Measurements from ENCODE around the gene CUBN.

The CUBN gene

DNA sequence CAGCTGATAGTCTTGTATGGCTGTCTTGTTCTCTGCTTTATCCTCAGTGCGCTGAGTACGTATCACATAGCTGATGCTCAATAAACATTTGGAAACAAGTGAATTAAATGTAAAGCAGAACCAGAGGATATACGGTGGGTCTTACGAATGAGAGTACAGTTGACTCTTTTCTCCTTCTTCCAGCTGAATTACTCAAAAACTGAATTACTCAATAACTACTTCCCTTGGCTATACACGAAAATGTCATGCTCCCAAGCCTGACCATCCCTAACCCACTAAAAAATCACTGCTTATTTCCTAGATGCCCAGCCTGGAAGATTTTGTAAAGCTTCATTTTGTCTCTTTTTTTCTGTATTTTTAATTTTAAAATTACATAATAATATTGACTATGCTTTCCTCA lies 309.2 kb downstream of the CUBN start:
- DNase-seq (ENCODE audit: low spot score): no peak

DNA sequence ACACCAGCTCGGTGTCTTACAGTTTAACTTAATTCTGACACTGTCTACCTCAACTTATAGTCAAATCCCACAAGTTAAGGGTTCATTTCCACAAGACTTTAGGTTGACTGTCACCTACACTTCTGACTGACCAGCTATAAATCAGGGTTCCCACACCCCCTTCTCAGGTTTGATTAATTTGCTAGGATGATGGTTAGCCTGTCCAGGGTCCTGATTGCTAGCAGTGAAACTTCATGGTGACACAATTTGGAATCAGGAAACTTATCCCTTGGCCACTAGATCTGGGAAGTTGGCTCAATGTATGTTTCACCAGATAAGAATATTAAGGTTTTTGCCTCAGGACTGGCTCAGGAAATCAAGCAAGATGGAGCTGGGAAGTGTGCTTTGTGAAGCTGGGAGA lies 309.6 kb downstream of the CUBN start:
- DNase-seq (ENCODE audit: low spot score): no peak

DNA sequence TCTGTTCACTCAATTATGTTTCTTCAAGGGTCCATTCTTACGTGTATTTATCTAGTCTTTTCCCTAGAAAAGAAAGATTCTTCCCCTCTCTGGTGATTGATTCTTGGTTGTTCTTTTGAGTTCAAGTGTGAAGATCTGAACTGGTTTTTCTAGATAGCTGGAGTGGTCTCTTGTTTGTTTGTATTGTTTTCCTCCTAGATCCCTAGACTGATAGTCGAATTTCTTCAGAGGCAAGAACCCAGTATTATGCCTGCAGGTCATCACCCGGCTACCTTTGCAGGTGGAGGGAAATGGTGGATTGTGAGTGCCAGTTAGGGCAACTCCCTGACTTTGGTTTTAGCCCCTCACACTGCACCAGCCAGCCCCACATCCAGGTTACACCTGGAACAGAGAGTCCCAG lies 310.2 kb downstream of the CUBN start:
- DNase-seq (ENCODE audit: low spot score): no peak

DNA sequence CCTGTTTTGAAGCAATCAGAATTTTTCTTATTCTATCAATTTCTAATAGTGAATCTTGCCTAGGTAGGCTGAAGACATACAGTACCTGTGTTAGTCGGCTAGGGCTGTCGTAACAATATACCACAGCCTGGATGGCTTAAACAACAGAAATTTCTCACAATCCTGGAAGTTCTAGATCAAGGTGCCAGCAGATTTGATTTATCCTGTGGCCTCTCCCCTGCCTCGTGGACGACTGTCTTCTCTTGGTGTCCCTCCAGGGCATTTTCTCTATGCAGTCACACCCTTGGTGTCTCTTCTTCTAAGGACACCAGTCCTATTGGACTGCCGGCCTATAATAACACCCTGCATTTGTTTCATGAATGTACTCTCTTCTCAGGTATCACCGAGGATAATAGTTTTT lies 310.6 kb downstream of the CUBN start:
- DNase-seq (ENCODE audit: low spot score): no peak

DNA sequence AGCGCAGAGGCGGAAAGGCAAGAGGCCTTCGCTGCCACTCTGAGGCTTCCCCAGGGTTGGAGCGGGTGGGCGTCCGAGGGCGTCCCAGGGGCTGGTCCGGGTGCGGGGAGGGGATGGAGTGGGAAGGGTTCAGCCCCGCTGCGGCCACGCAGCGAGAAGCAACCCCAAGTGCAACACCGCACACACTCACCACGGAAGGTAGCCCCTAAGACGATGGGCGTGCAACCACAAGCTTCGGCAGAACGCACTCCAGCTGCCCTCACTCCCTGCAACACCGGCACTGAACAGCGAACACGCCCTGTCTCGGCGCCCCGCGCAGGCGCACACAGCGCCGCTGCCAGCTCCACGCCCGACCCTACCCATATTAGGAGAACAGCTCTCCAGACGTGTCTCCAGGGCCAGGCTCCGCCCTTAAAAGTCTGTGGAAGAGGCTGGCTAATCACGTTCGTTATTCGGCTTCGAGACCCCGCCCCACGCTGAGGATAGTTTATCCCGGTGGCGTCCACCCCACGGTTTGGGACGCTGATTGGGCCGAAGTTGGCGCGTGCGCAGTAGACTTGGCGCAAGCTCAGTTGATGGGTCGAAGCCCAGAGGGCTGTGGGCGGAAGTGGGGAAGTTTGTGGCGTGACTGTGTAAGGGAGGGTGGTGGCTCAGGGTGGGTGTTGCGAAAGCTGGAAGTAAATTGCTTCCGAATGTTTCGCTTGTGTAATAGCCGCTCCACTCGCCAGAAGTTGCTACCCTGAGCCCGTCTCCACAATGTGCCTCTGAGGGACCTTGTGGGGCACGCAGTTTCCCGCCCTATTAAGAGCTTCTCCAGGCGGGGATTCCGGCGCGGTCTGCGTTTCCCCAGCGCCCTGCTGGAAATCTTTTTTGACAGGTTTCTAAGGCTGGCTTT lies 312.2 kb downstream of the CUBN start, which contains the start of gene RSU1:
Gene RSU1 (minus strand): TSS at position 300 of the 895 bp plus-strand sequence. CDS start 343 bp downstream, outside the sequence.
- peak; percentile 100 for DNase-seq (ENCODE audit: low spot score)

DNA sequence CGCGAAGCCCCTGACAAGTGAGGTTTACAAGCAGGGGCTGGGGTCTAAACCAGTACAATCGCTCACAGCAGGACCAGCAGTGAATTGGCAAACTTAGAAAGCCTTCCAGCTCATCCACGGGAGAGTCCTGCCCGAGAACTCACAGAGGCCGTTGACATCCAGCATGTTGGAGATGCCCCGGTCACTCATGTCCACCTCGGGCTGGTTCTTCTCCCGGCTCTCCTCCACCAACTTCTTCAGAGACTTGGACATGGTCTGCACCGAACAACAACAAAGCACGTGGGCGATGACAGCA lies 312.8 kb downstream of the CUBN start:
- DNase-seq (ENCODE audit: low spot score): no peak

GRCh38 chr10:16816171-16816570 lies 313.4 kb downstream of the CUBN start:
- DNase-seq (ENCODE audit: low spot score): no peak

- DNase-seq (ENCODE audit: low spot score): no peak
Measured at GRCh38 chr10:16814012-16814411, 315.6 kb downstream of the CUBN start.

DNA sequence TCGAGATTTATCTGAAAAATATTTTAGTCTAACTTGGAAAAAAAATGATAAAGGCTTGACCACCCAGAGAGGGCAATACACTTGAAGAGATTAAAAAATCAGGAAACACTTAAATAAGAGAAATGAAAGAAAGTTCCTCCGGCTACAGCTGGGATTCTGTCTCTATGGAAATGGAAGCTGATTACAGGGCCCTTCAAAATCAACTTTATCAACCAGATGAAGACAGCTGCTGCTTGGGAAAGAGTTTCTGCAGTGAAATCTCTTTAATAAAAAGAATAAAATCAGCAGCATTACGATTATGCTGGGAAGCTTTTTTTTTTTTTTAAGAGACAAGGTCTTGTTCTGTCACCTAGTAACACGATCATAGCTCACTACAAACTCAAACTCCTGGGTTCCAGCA lies 316.9 kb downstream of the CUBN start:
- no peak for DNase-seq (ENCODE audit: low spot score)

- no peak for DNase-seq (ENCODE audit: low spot score)
Measured at GRCh38 chr10:16811765-16812164, 317.8 kb downstream of the CUBN start.

DNA sequence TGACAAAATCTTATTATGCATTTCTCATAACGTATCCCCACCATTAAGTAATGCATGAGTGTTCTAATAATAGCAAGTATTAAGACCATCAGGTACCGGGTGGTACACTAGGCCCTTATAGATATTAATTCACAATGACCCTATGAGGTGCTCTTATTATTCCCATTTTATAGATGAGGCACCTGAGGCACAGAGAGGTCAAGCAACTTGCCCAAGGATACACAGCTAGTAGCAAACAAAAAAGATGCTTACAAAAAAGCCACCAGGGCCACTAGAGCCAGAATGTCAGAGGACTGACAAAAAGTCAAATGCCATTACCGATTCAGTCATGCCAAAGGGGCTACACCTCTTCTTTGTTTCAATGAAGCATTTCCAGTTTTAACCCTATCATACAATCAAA lies 318.3 kb downstream of the CUBN start:
- no peak for DNase-seq (ENCODE audit: low spot score)

DNA sequence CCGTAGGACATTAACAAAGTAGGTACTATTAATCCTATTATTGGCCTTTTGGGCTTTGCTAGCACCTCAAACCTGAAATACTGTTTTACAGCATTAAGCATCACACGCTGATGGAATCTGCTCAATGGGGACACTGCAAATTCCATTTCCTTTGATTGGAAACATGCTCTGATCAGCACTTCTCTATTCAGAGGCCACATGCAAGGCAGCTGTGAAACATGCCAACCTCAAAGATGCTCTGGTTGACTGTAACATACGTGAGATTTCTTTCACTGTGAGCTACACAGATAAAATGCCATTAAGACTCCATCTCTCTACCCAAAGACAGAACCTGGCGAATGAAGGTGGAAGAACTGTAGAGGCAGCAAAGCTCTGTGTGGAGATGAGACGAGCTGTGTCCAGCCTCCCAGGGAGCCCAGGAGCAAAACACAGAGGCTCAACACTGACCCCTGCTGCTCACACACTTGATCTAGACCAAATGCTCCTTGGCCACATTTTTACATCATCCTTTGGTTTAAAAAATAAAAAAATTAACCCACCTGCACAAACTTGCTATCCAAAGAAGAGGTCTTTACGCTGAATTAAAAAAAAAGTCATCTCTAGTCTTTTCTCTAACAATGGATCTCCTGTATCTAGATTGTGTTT lies 320.4 kb downstream of the CUBN start:
- DNase-seq (ENCODE audit: low spot score): peak; percentile 54

- no peak for DNase-seq (ENCODE audit: low spot score)
Measured at GRCh38 chr10:16804123-16804522, 325.5 kb downstream of the CUBN start.

DNA sequence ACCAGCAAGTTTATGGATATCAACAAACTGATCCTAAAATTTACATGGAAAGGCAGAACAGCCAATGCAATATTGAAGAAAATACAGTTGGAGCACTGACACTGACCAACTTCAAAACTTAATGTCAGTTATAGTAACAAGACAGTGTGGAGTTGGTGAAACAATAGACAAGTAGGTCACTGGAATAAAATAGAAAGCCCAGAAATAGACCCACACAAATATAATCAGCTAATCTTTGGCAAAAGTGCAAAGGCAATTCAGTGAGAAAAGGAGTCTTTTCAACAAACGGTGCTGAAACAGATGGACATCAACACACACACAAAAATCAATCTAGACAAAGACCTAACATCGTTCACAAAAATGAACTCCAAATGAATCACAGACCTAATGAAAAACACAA lies 326.1 kb downstream of the CUBN start:
- DNase-seq (ENCODE audit: low spot score): no peak

DNA sequence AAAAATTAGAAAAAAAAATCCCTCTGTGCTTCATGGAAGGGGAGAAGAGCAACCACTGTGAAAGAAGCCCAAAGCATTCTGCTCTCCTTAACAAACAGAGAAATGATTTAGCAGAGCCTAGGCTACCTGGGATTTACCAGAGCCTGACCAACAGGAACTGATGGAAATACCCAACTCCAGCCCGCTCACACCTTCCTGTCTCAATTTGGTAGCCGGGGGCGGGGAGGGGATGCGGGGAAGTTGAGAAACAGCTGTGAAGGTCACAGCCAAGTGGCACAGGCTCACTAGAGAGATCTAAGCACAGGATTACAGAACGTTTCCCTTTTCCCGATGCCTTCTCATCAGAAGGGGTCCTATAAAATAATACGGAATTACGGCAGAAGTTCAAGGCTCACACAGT lies 330.0 kb downstream of the CUBN start:
- no peak for DNase-seq (ENCODE audit: low spot score)

DNA sequence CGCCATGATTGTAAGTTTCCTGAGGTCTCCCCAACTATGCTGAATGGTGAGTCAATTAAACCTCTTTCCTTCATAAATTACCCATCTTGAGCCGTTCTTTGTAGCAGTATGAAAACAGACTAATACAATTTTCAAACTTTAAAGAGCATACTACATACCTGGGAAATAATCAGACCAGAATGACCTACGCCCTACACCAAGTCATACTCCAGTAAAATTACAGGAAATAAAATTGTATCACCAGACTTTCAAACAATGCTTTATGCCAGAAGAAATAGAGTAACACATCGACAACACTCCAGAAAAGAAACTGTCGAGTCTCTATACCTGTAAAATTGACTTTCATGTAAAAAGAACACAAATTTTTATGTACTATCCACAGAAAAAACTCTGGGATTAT lies 331.0 kb downstream of the CUBN start:
- no peak for DNase-seq (ENCODE audit: low spot score)

GRCh38 chr10:16795410-16796073 lies 334.1 kb downstream of the CUBN start:
- no peak for DNase-seq (ENCODE audit: low spot score)

DNA sequence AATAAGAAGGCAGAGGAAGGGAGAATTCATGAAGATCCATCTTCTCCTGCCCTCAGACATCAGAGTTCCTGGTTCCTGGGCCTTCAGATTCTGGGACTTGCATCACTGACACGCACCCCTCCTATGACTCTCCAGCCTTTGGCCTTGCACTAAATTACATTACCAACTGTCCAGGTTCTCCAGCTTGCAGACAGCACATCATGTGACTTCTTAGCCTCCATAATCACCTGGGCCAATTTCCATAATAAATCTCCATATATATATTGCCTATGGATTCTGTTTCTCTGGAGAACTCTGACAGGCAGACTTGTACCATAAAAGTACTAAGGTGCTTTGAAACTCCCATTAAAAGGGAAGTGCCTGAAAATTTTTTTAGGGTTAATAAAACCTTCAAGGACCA lies 335.6 kb downstream of the CUBN start:
- no peak for DNase-seq (ENCODE audit: low spot score)

- DNase-seq (ENCODE audit: low spot score): no peak
Measured at GRCh38 chr10:16792675-16793074, 336.9 kb downstream of the CUBN start.

DNA sequence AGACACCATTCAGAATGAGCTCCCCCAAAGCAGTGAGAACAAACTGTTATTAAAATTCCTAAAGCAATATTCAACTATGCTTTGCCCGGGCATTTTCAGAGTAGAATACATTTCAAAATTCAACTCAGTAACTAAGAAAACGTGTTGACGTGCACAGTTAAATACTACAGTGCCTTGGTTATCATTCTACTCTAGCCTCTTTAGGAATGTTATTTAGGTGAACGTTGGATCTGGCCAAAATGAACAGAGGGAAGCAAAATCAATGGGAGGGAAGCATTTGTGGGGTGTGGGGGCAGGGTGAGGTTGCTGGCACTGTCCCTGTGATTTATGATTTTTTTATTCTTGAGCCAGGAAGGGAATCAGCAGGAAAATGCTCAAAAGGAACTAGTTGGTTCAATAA lies 339.8 kb downstream of the CUBN start:
- no peak for DNase-seq (ENCODE audit: low spot score)

DNA sequence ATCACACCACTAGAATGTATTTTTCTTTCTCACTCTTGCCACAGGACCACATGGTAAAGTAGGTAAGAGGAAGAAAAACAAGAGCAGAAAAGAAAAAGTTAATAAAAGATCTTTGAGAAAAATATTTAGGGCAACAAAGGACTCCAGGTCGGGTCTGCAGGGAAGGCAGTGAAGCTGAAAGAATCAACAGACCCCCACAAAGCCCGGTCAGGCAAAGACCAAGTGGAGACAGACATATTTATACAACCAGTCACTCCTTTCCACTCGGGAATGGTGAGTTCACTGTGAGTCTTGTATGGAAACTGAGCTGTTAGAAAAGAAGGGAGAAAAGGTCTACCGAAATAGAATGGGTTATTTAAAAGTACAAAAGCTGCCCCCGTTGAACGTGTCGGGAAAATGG lies 340.4 kb downstream of the CUBN start:
- DNase-seq (ENCODE audit: low spot score): no peak

GRCh38 chr10:16788778-16789177 lies 340.8 kb downstream of the CUBN start:
- no peak for DNase-seq (ENCODE audit: low spot score)

GRCh38 chr10:16788125-16788524 lies 341.5 kb downstream of the CUBN start:
- DNase-seq (ENCODE audit: low spot score): peak; percentile 25
